Activated naive CD8-positive, alpha-beta T cell (primary cell): ENCODE measurements around the gene FGF1.

Source experiments
- H3K27ac Mint-ChIP-seq: one replicate; pipeline ENCODE4 v1.8.0; 2021; ENCODE audit warnings: mixed read lengths
- H3K27me3 Mint-ChIP-seq: one replicate; pipeline ENCODE4 v1.8.0; 2021; ENCODE audit warnings: mixed read lengths
- H3K36me3 Mint-ChIP-seq: one replicate; pipeline ENCODE4 v1.8.0; 2021; ENCODE audit warnings: mixed read lengths
- H3K4me1 Mint-ChIP-seq: one replicate; pipeline ENCODE4 v1.8.0; 2021; ENCODE audit warnings: low read depth, mixed read lengths
- H3K4me3 Mint-ChIP-seq: one replicate; pipeline ENCODE4 v1.8.0; 2021; ENCODE audit warnings: mild to moderate bottlenecking, mixed read lengths
- H3K9me3 Mint-ChIP-seq: one replicate; pipeline ENCODE4 v1.8.0; 2021; ENCODE audit warnings: low read depth, mixed read lengths

FGF1 gene

GRCh38 chr5:142701673-142702311 lies 15.9 kb upstream of the FGF1 start:
- no peak overlapping the region for H3K27ac Mint-ChIP-seq
- H3K27me3 Mint-ChIP-seq = no peaks in the 10 kb centered on the region
- no peaks in the 10 kb centered on the region for H3K36me3 Mint-ChIP-seq
- H3K4me3 Mint-ChIP-seq = no peak overlapping the region
- H3K9me3 Mint-ChIP-seq = no peaks in the 10 kb centered on the region
- no peaks in the 10 kb centered on the region for H3K4me1 Mint-ChIP-seq

GRCh38 chr5:142700566-142700965 lies 14.7 kb upstream of the FGF1 start:
- no peaks in the 10 kb centered on the region for H3K36me3 Mint-ChIP-seq
- H3K9me3 Mint-ChIP-seq = no peaks in the 10 kb centered on the region
- no peaks in the 10 kb centered on the region for H3K4me1 Mint-ChIP-seq
- no peak overlapping the region for H3K4me3 Mint-ChIP-seq
- no peak overlapping the region for H3K27ac Mint-ChIP-seq
- H3K27me3 Mint-ChIP-seq = no peaks in the 10 kb centered on the region

GRCh38 chr5:142699184-142699720 lies 13.4 kb upstream of the FGF1 start:
- Mint-ChIP-seq H3K4me1 (no peaks in the 10 kb centered on the region), H3K27ac (no peak overlapping the region), H3K36me3 (no peaks in the 10 kb centered on the region), H3K9me3 (no peaks in the 10 kb centered on the region), H3K27me3 (no peaks in the 10 kb centered on the region), H3K4me3 (no peak overlapping the region)

- no peak overlapping the region for H3K27ac Mint-ChIP-seq
- no peak overlapping the region for H3K4me3 Mint-ChIP-seq
- no peaks in the 10 kb centered on the region for H3K36me3 Mint-ChIP-seq
- no peaks in the 10 kb centered on the region for H3K9me3 Mint-ChIP-seq
- H3K27me3 Mint-ChIP-seq = no peaks in the 10 kb centered on the region
- no peaks in the 10 kb centered on the region for H3K4me1 Mint-ChIP-seq
Observed at GRCh38 chr5:142698447-142699183, 12.7 kb upstream of the FGF1 start.

DNA sequence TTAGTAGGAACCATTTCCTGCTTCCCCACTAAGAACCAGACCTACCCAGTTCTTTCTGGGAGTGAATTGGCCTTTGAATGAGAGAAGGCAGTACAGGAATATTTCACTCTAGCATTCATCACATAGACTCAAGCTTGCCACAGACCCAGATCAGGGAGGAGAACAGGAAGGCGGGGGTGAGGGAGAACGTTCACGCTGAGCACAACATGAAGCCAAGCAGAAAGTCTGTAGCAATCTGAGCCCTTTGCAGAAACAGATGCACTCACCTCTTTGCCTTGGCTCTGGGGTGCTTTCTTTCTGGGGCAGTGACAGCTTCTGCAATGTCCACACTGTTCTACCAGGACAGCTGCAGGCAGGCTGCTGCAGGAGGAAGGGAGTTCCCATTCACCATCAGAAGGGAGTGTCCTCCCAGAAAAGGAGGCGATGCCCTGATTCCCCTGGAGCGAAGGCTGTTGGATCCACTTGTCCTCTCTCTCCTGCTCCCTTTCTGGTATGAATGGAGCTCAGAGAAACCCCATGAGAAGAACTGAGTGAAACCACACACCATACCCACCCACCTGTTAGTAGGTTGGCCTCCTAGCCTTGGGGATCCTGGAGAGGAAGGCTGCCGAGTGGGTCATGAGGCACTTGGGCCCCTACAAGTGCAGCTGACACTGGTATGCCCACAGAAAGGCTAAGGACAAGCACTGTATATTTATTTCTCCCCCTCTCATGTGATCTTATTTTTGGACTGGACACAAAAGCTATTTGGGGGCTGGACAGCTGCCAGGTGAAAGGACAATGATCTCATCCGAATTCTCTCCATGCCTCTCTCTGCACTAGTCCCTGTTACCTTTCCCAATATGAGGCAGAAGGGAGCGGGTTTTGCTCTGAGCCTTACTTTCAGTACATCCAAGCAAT lies 11.7 kb upstream of the FGF1 start:
- Mint-ChIP-seq H3K36me3 (no peaks in the 10 kb centered on the region), H3K27ac (no peak overlapping the region), H3K4me3 (no peak overlapping the region), H3K4me1 (no peaks in the 10 kb centered on the region), H3K27me3 (no peaks in the 10 kb centered on the region), H3K9me3 (no peaks in the 10 kb centered on the region)

- no peak overlapping the region for H3K27ac Mint-ChIP-seq
- H3K4me3 Mint-ChIP-seq = no peak overlapping the region
- H3K27me3 Mint-ChIP-seq = no peaks in the 10 kb centered on the region
- H3K36me3 Mint-ChIP-seq = no peaks in the 10 kb centered on the region
- H3K9me3 Mint-ChIP-seq = no peaks in the 10 kb centered on the region
- H3K4me1 Mint-ChIP-seq = no peaks in the 10 kb centered on the region
Observed at GRCh38 chr5:142696379-142696778, 10.5 kb upstream of the FGF1 start.

- H3K9me3 Mint-ChIP-seq = no peaks in the 10 kb centered on the region
- no peak overlapping the region for H3K4me3 Mint-ChIP-seq
- no peaks in the 10 kb centered on the region for H3K36me3 Mint-ChIP-seq
- no peaks in the 10 kb centered on the region for H3K4me1 Mint-ChIP-seq
- H3K27ac Mint-ChIP-seq = no peak overlapping the region
- no peaks in the 10 kb centered on the region for H3K27me3 Mint-ChIP-seq
Observed at GRCh38 chr5:142694092-142694856, 8.4 kb upstream of the FGF1 start.

- Mint-ChIP-seq H3K36me3 (no peaks in the 10 kb centered on the region), H3K27ac (no peak overlapping the region), H3K4me1 (no peaks in the 10 kb centered on the region), H3K9me3 (no peaks in the 10 kb centered on the region), H3K27me3 (peaks cover 4% of the 10 kb centered on the region), H3K4me3 (no peak overlapping the region)
Observed at GRCh38 chr5:142692321-142692894, 6.5 kb upstream of the FGF1 start.

DNA sequence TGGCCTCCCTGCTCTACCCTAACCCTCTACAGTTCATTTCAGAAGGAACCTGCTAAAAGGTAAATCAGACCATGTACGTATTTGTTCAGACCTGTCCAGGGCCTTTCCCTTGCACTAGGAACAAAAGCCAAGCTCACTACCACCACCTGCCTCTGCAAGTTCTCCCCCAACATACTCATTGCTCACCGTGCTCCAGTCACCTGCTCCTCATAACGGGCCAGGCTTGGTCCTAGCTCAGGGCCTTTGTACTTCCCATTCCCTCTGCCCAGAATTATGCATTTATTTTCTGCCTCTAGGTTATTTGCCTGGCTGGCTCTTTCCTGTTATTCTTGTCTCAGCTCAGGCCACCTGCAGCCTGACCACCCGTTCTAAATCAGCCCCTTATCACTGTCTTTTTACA lies 4.8 kb upstream of the FGF1 start:
- Mint-ChIP-seq H3K4me1 (no peaks in the 10 kb centered on the region), H3K27ac (no peak overlapping the region), H3K36me3 (no peaks in the 10 kb centered on the region), H3K9me3 (no peaks in the 10 kb centered on the region), H3K4me3 (no peak overlapping the region), H3K27me3 (peaks cover 4% of the 10 kb centered on the region)

GRCh38 chr5:142689081-142689480 lies 3.2 kb upstream of the FGF1 start:
- no peak overlapping the region for H3K27ac Mint-ChIP-seq
- H3K36me3 Mint-ChIP-seq = no peaks in the 10 kb centered on the region
- peaks cover 4% of the 10 kb centered on the region for H3K27me3 Mint-ChIP-seq
- no peaks in the 10 kb centered on the region for H3K9me3 Mint-ChIP-seq
- no peaks in the 10 kb centered on the region for H3K4me1 Mint-ChIP-seq
- no peak overlapping the region for H3K4me3 Mint-ChIP-seq

DNA sequence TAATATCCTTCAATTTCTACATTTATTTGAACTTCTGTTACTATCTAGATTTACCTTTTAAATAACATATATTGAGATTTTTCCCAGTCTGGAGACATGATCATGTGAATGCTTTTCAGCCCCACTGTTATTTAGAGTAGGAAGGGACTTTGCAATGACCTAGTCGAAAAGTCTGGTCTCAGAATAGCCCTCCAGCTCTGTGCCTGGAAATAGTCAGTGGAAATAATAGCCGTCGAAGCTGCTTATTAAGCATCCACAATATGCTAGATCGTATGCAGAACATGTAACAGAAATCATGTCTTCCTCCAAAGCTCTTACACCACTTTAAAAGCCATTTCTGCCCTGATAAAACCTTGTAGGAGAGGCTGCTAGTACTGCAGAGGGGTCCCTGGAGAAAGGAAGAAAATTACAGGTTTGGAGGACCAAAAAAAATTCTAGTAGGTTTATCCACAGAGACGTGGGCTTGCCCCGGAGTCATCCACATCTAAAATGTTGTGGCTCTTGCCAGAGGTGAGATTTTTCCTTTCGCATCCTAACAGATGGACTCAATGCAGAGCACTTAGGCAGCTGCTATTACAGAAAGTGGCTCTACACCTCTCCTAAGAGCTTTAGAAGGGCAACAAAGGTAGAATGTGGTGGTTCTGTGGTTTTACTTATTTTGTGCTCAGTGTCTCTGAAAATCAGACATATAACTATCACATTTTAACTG lies 2.5 kb upstream of the FGF1 start:
- Mint-ChIP-seq H3K4me3 (no peak overlapping the region), H3K27me3 (peaks cover 4% of the 10 kb centered on the region), H3K36me3 (no peaks in the 10 kb centered on the region), H3K27ac (no peak overlapping the region), H3K9me3 (no peaks in the 10 kb centered on the region), H3K4me1 (no peaks in the 10 kb centered on the region)

GRCh38 chr5:142686968-142687367 lies 1.1 kb upstream of the FGF1 start:
- no peaks in the 10 kb centered on the region for H3K4me1 Mint-ChIP-seq
- no peak overlapping the region for H3K27ac Mint-ChIP-seq
- no peaks in the 10 kb centered on the region for H3K9me3 Mint-ChIP-seq
- H3K4me3 Mint-ChIP-seq = no peak overlapping the region
- H3K36me3 Mint-ChIP-seq = no peaks in the 10 kb centered on the region
- H3K27me3 Mint-ChIP-seq = peaks cover 4% of the 10 kb centered on the region

DNA sequence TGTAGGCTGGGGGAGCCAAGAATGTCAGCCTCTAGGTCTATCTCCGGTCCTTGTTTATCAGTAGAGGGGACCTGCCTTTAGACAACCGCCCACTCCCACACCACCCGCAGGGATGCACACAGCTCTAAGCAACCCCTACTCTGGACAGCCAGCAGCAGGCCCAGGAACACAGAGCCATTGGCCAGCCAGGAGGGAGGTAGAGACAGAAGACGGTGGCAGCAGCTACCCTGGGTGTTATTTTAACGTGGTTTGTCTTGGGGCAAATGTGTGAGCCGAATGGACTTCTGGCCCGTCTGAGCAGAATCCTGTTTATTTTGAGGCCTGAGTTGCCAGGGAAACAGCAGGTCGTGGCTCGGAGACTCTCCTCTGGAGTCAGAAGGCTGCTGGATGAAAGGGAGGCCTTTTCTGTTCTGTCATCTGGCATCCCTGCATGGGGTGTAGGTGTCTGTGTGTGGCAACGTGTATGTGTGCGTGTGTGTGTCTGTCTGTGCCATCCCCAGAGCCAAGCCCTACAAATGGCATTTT lies 382 bp upstream of the FGF1 start:
- no peak overlapping the region for H3K4me3 Mint-ChIP-seq
- H3K9me3 Mint-ChIP-seq = no peaks in the 10 kb centered on the region
- peaks cover 4% of the 10 kb centered on the region for H3K27me3 Mint-ChIP-seq
- no peaks in the 10 kb centered on the region for H3K36me3 Mint-ChIP-seq
- H3K27ac Mint-ChIP-seq = no peak overlapping the region
- H3K4me1 Mint-ChIP-seq = no peaks in the 10 kb centered on the region
